Measurements from ENCODE around the gene SESN1.

SESN1 gene

DNA sequence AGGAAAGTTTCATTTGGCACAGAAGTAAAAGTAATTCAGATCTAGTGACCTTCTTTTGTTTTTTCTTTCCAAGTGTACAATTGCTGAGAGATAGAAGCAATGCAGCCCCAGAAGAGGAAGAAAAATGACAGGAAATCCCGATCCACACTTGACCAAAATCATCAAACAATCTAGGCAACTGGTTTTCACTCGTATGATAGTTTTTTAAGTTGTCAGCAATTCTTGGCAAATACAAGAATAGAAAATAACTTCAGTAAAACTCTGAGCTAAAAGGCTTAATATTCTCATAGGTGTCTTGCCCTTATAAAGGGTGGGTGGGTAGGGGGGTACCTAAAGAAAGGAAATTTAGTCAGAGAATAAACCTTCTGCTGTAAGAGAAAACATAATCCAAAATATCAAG lies 36.0 kb downstream of the SESN1 start:
- no peak for DNase-seq

- no peak for DNase-seq
Observed at GRCh38 chr6:109056661-109057060, 38.0 kb downstream of the SESN1 start.

- no peak for DNase-seq
Observed at GRCh38 chr6:109055771-109056235, 38.8 kb downstream of the SESN1 start.

GRCh38 chr6:109053336-109053735 lies 41.3 kb downstream of the SESN1 start:
- DNase-seq: no peak

DNA sequence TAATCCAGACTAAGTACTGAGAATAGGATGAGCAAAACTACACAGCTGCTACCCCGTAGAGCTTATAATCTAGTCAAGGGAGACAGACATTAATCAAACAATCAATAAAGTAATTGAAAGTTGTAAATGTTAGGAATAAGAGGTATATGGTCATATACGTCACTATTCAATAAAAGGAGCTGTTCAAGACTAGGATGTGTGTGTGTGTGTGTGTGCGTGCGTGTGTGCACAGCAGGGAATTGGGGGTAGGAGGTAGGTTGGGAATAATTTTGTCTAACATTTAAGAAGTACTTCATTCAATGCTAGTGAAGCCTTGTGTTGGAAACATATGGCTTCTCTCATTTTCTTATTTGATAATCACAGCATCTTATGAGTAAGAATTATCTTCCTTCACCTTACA lies 41.8 kb downstream of the SESN1 start:
- DNase-seq: no peak

DNA sequence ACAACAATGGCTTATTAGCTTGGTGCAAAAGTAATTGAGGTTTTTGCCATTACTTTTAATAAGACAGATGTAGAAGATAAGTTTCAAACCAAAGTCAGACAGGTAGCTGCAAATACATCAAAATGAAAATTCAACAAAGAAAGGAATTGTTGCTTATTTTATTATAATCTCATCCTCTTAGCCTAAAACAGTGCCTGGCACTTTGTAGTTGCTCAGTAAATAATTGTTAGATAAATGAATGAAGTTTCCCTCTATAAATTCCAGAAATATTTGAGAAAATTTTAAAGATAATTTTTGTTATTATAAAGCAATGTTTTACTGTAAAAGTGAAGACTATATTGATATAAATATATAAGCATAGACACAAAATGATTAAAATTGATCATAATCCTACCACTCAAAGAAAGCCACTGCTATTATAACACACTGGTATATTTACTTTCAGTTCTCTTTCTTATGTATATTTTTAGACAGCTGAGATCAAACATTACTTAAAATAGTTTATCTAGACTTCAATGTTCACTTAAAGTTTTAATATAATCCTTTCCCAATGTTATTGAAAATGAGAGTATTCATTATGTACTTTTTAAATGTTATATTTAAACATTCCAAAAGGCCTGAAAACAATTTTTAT lies 42.5 kb downstream of the SESN1 start:
- DNase-seq: no peak

DNA sequence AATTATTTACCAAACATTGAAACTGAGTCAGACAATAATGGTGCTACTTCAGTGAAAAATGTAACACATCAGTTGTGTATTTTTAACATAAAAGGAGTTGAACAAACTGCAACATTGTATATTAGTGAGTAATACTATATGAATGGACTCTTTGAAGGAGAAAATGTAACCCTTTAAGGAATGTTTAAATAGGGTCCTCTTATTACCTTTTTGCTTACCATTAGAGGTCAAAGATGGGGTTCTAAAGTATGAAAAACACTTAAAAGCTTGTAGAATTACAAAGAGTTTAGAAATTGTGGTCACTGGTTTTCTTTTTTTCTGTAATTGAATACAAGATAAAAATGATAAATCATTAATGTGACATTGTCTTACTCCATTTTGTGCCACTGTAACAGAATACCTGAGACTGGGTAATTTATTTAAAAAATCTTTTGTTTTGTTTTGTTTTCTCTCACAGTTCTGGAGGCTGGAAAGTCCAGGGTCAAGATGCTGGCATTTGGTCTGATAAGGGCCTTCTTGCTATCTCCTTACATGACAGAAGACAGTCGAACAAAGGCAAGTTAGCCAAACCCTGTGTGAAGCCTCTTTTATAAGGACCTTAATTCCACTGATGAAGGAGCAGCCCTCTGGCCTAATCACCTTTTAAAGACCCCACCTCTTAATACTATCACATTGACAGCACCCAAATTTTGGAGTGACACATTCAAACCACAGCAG lies 43.2 kb downstream of the SESN1 start:
- no peak for DNase-seq

- no peak for DNase-seq
Observed at GRCh38 chr6:109050447-109051102, 44.1 kb downstream of the SESN1 start.

GRCh38 chr6:109050012-109050411 lies 44.6 kb downstream of the SESN1 start:
- no peak for DNase-seq

- DNase-seq: no peak
Observed at GRCh38 chr6:109048670-109049415, 45.8 kb downstream of the SESN1 start.

- no peak for DNase-seq
Observed at GRCh38 chr6:109048176-109048575, 46.5 kb downstream of the SESN1 start.

- no peak for DNase-seq
Observed at GRCh38 chr6:109045493-109045892, 49.2 kb downstream of the SESN1 start.

DNA sequence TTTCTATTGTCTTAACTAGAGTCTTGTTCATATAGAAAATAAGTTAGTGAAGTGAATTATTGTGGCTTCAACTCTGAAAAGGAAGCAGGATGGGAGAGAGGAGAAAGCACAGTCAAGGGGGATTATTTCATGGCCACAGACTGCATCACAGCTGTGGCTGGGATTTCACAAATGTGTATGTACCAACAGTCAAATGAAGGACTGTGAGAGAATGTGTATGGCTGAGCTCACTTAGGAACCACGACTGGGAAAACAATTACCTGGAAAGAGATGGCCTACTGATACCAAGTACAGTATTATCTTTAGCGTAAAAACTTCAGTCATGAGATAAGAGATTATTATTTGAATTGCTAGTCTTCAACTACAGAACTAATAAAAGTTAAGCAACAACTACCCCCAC lies 54.9 kb downstream of the SESN1 start:
- DNase-seq: no peak

DNA sequence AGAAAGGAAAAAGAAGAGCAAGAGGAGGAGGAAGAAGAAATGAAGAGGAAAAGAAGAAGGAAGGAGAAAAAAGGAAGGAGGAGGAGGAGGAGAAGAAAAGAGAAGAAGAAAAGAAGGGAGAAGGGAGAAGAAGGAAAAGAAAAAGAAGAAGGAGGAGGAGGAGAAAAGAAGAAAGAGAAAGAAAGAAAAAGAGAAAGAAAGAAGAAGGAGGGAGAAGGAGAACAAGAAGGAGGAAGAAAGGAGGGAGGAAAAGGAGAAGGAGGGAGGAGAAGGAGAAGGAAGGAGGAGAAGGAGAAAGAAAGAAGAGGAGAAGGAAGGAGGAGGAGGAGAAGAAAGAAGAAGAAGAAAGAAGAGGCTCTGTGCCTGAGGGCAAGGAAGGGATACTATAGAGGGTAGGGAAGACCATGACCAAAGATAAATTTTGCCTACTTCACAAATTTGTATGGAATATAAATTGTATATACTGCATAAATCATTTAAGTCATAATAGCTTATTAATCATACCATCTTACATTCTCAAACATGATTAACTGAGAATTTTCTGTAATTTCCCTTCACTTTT lies 55.7 kb downstream of the SESN1 start:
- no peak for DNase-seq

DNA sequence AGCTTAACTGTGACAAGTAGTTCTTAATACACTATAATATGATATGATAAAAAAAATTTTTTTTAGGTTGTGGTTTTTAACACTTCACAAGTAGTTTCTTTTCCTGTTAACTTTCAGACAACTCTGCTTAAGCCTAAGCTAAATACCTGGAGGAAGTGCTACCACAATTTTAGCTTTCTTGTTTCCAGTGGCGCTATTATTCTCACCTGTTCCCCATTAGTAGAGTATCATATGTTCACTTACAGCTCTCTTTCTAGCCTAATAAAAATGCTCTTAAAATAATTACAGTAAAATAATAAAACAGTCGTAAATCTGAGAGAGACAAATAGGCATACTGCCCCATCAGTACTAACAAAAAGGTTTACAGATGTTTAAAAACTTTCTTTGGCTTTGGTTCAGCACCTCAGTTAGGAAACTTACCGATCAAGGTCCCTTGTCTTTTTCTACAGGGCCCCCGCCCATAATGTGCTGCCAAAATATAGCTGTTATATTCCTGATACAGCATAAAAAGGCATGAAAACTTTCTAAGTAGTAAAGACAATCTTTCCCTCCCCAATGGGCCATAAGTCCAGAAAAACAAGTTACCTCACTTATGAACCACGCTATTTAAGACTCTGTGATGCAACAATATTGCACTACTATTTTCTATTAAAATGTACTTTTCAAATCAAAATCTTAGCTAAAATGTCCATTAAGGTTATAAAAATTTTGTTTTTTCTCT lies 57.9 kb downstream of the SESN1 start:
- no peak for DNase-seq

DNA sequence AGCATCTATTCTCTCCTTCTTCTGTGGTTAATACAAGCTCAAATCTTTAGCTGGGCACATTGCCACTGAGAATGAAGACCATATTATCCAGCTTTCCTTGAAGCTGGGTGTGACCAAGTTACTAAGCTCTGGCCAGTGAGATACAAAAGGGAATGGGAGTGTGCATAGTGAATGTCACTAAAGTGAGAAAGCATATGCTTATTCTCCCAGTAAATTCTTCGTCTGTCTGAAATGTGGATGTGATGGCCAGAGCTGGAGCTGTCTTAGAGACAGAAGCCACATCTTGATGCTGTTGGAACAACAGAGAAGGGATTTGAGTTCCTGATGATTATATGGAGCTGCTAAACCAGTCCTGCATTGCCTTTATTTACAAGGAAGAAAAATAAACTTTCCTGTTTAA lies 60.1 kb downstream of the SESN1 start:
- no peak for DNase-seq

- DNase-seq: no peak
Observed at GRCh38 chr6:109033655-109034054, 61.0 kb downstream of the SESN1 start.

DNA sequence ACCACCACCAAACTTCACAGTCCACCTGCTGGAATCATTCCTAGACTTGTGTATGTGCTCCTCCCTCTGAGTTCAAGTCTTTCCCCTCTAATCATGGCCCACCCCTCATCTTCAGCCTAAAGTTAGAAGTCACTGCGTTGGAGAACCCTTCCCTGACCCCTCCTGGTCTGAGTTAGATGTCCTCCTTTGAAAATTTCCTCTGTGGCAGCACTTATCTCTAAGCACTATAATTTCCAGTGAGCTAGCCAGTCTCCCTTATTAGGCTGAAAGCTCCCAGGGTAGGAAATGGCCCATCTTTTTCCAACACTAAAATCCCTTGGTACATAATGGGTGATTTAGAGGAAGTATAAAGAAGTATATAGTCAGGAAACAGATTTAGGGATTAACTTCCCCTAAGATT lies 63.2 kb downstream of the SESN1 start:
- no peak for DNase-seq

DNA sequence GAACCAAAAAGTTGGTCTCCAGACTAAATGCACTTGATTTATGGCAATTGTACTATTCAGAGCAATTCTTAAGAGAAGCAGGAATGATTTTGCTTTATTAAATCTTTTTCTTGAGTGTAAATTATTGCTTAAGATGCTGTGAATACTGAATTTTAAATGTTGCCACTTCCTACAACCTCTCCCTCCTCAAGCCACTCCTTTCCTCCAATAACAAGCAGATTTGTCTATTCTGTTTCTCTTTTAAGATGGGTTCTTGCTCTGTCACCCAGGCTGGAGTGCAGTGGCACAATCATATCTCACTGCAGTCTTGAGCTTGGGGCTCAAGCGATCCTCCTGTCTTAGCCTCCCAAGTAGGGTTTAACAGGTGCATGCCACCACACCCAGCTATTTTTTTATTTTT lies 65.3 kb downstream of the SESN1 start:
- no peak for DNase-seq

DNA sequence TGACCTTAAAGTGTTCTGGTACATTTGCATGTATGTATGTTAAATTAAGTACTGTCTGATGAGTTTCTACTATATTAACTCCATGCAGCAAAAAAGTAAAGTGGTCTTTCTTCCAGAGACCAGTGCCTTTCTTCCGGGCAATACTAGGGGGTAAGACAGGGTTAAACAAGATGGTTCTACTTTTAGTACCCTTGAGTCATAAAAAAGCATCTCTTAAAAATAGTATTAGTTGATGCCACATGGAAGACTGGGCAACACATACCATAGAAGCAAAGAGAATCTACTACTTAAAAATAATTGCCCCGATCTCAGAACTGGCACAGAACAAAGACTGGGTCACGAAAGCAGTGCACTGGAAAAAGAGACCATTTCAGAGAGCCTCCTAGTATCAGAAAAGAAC lies 66.2 kb downstream of the SESN1 start:
- DNase-seq: no peak

GRCh38 chr6:109027964-109028363 lies 66.7 kb downstream of the SESN1 start:
- DNase-seq: no peak

DNA sequence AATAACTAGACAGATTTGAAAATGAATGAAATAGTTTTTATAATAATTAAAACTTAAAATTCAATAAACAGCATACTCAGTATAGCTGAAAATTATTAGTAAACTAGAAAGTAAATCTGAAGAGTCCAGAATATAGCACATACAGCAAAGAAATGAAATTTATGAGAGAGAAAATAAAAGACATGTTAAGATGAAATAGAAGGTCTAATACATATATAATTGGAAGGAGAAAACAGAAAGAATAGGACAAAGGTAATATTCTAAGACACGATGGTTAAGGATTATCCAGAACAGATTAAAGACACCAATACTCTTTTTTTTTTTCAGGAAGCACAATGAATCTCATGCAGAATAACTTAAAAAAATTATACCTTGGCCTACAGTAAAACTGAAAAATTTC lies 69.0 kb downstream of the SESN1 start:
- DNase-seq: no peak

DNA sequence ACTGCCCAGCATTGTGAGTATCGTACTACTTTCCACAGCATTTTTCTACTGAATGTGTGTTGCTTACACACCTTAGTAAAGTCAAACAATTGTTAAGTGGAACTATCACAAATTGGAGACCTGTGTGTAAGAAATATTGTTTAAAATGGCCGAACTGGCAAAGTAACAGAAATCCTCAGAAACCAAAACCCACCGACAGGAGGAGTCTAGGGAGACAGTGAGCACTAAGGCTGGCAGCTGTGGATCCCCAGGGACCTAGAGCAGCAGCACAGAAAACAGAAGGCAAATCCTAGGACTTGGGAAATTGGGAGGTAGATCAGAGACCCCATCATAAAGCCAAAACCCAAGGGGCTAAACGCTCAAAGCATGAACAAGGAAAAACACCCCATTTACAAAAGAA lies 69.9 kb downstream of the SESN1 start:
- DNase-seq: no peak
